HepG2 (cell line): Measurements from ENCODE around the gene UCMA. TPM values are rescaled to one million over a fixed set of nuclear protein-coding genes. Genes with fewer than 3 reads are reported as not detected.

Experiments used
- ATAC-seq: fragments of 200-7000 bp; cut with Tn5 transposase; 3 replicates; pipeline ENCODE4 v1.9.1; 2020; ENCODE audit warnings: mild to moderate bottlenecking, moderate library complexity
- BruUV-seq: library from RNA; stranded (reverse); fragments of 400-500 nt; replicated peaks from 2 replicates; lab custom pipeline; 2021; lab: Mats Ljungman, UMichigan
- CTCF ChIA-PET: fragments of 300-600 bp; formaldehyde crosslinking; extraction: SDS; loops from one replicate; lab custom pipeline; 2021; ENCODE audit warnings: low total read pairs, inconsistent platforms, low intra/inter-chr PET ratio; lab: Yijun Ruan, JAX
- POLR2A ChIA-PET: fragments of 350-600 bp; sonication (Branson Sonifier 250); formaldehyde crosslinking; loops from one replicate; lab custom pipeline; 2020; ENCODE audit warnings: antibody characterized with exemption, inconsistent platforms; lab: Yijun Ruan, JAX
- DNase-seq: peaks from one replicate; pipeline ENCODE4 v3.0.0-alpha.2; 2015; ENCODE audit warnings: low spot score
- FAIRE-seq: peaks from 3 replicates; lab custom pipeline; 2011; peaks lifted over from hg19 to GRCh38; lab: Jason Lieb, UNC
- H2AFZ ChIP-seq: one replicate; pipeline ENCODE4 v1.6.1; 2011; ENCODE audit warnings: low read length, inconsistent platforms
- H3K27ac ChIP-seq: fragments of 300-600 bp; 3 replicates; pipeline ENCODE4 v1.8.0; 2011; ENCODE audit warnings: mixed run types, mild to moderate bottlenecking, mixed read lengths, low read length, inconsistent platforms; ENCODE audit not compliant: insufficient read depth; ENCODE audit errors: extremely low read length
- H3K27me3 ChIP-seq, 2 experiments: fragments of 200-600 bp in 1 of 2; 2 replicates in 1 of 2; 3 replicates in 1 of 2; pipeline versions ENCODE4 v1.6.0 to v1.8.0; 2011; ENCODE audit warnings: low read length in 2 of 2, mild to moderate bottlenecking in 2 of 2, moderate library complexity in 2 of 2, inconsistent platforms in 1 of 2; ENCODE audit not compliant: insufficient read depth in 2 of 2, control insufficient read depth in 1 of 2
- H3K36me3 ChIP-seq, 2 experiments: fragments of 200-600 bp in 1 of 2; replicated peaks in 1 of 2; 2 replicates in 1 of 2; 3 replicates in 1 of 2; pipeline versions ENCODE4 v1.5.1 to v1.8.0; 2011; ENCODE audit warnings: low read length in 2 of 2, inconsistent platforms in 1 of 2; ENCODE audit not compliant: insufficient read depth in 2 of 2, control insufficient read depth in 1 of 2
- H3K4me1 ChIP-seq: 2 replicates; pipeline ENCODE4 v1.5.1; 2012; ENCODE audit warnings: low read length, inconsistent platforms; ENCODE audit not compliant: insufficient read depth
- H3K4me2 ChIP-seq: 2 replicates; pipeline ENCODE4 v1.6.0; 2011; ENCODE audit warnings: low read depth, low read length, inconsistent platforms
- H3K4me3 ChIP-seq, 3 experiments: fragments of 200-600 bp in 1 of 3; sonication (generic), shearing (Covaris generic) in 1 of 3; replicated peaks in 1 of 3; 2 replicates each; pipeline ENCODE4 v1.5.1; 2011 to 2016; ENCODE audit warnings: low read length in 3 of 3, inconsistent platforms in 2 of 3, low read depth in 2 of 3, mild to moderate bottlenecking in 2 of 3, control low read depth in 1 of 3, mixed read lengths in 1 of 3; ENCODE audit not compliant: insufficient read depth in 1 of 3
- H3K79me2 ChIP-seq: one replicate; pipeline ENCODE4 v1.6.1; 2011; ENCODE audit warnings: low read length, inconsistent platforms; ENCODE audit not compliant: insufficient read depth
- H3K9ac ChIP-seq: 2 replicates; pipeline ENCODE4 v1.6.0; 2011; ENCODE audit warnings: mild to moderate bottlenecking, low read depth, low read length, inconsistent platforms; ENCODE audit not compliant: insufficient read depth
- H3K9me3 ChIP-seq: 2 replicates; pipeline ENCODE4 v1.5.1; 2012; ENCODE audit warnings: mild to moderate bottlenecking, low read length
- H4K20me1 ChIP-seq: 2 replicates; pipeline ENCODE4 v1.6.0; 2011; ENCODE audit warnings: inconsistent platforms, mild to moderate bottlenecking, low read length, moderate library complexity; ENCODE audit not compliant: insufficient read depth
- GPN1 ChIP-seq: sonication (generic); formaldehyde crosslinking; IDR thresholded peaks from 2 replicates; pipeline ENCODE4 v1.5.1; 2020; ENCODE audit warnings: missing genetic modification reagents, borderline replicate concordance
- PHB2 ChIP-seq: fragments of 450-650 bp; IDR thresholded peaks from 2 replicates; pipeline ENCODE4 v1.6.1; 2018; ENCODE audit not compliant: partially characterized antibody
- RARG ChIP-seq: sonication (generic); formaldehyde crosslinking; IDR thresholded peaks from 2 replicates; pipeline ENCODE4 v1.4.0; 2020; ENCODE audit warnings: low read depth, mild to moderate bottlenecking, missing genetic modification reagents
- SETDB1 ChIP-seq: sonication (generic); formaldehyde crosslinking; IDR thresholded peaks from 2 replicates; pipeline ENCODE4 v1.5.1; 2020; ENCODE audit warnings: missing genetic modification reagents, mild to moderate bottlenecking, borderline replicate concordance
- SMAD9 ChIP-seq: sonication (generic); formaldehyde crosslinking; IDR thresholded peaks from 2 replicates; pipeline ENCODE4 v1.5.1; 2020; ENCODE audit warnings: mild to moderate bottlenecking, missing genetic modification reagents
- ZFX ChIP-seq: sonication (generic); formaldehyde crosslinking; IDR thresholded peaks from 2 replicates; pipeline ENCODE4 v1.4.0; 2020; ENCODE audit warnings: mild to moderate bottlenecking, low read depth, missing genetic modification reagents, moderate library complexity
- ZNF225 ChIP-seq: sonication (generic); formaldehyde crosslinking; IDR thresholded peaks from 2 replicates; pipeline ENCODE4 v1.4.0; 2020; ENCODE audit warnings: mild to moderate bottlenecking, missing genetic modification reagents
- ZNF335 ChIP-seq: sonication (generic); formaldehyde crosslinking; IDR thresholded peaks from 2 replicates; pipeline ENCODE4 v1.4.0; 2020; ENCODE audit warnings: missing genetic modification reagents
- ZNF598 ChIP-seq: sonication (generic); formaldehyde crosslinking; IDR thresholded peaks from 2 replicates; pipeline ENCODE4 v1.5.1; 2020; ENCODE audit warnings: mild to moderate bottlenecking, missing genetic modification reagents, borderline replicate concordance
- WGBS: methylation state at CpG from one replicate; pipeline ENCODE4 v1.1.6; 2017; ENCODE audit warnings: low lambda C conversion rate; 5-methylcytosine and 5-hydroxymethylcytosine counted together
- in situ Hi-C: cut with HindIII; loops from 2 replicates; pipeline ENCODE4 v1.10.0; 2017; ENCODE audit warnings: low pct_unique_long_range_greater_than_20kb; ENCODE audit not compliant: extremely low pct_ligation_motif_present
- intact Hi-C: fragments of 100-400 bp; cut with micrococcal nuclease; formaldehyde crosslinking; loops from one replicate; pipeline ENCODE4 v1.10.0; 2022; ENCODE audit not compliant: unreplicated experiment
- polyA plus RNA-seq, 8 experiments: library from polyadenylated mRNA; depleted of rRNA in 3 of 8; stranded (reverse) in 7 of 8; unstranded in 1 of 8; fragments of >200 nt; fragmentation: Illumina TruSeq in 4 of 8; extraction: Trizol in 4 of 8; gene quantifications; 2 replicates each; pipeline versions ENCODE4 v1.2.1 to v1.2.3, GENCODE V29; 2011 to 2016; ENCODE audit warnings: low read depth in 4 of 8, missing spikeins in 1 of 8, mixed read lengths in 1 of 8; ENCODE audit not compliant: insufficient read depth in 1 of 8
- total RNA-seq, 5 experiments: library from RNA; depleted of rRNA; stranded (reverse); fragments of >200 nt; fragmentation: Illumina TruSeq; extraction: Trizol; gene quantifications; 2 replicates each; pipeline ENCODE4 v1.2.3, GENCODE V29; 2016; ENCODE audit warnings: low read depth in 1 of 5
- TF ChIP-seq, protein P1 (sequence below): sonication (generic); formaldehyde crosslinking; IDR thresholded peaks from 2 replicates; pipeline ENCODE4 v1.9.0; 2021; ENCODE audit warnings: missing genetic modification reagents, mild to moderate bottlenecking, borderline replicate concordance

UCMA gene
- total and polyA plus RNA-seq, 2 of the 13 experiments (the other 11 are each of a cell fraction or from before 2014, with no cell fraction given) = not detected

DNA sequence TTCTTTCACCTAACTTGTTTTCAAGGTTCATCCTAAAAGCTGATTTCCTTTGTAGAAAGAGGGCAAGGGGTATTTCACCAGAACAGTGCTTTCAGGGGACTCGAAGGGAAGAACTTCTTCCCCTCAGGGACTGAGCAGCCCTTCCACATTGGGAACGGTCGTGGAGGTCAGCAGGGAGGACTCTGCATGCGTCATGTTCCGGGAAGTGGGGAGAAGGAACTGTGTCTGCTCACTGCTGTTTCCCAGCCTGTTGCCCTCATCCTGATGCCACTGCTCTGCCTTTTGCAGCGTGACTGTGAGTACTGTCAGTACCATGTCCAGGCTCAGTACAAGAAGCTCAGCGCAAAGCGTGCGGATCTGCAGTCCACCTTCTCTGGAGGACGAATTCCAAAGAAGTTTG is 45.6 kb downstream of the UCMA start:
- DNase-seq (no peak), FAIRE-seq (no peak), ATAC-seq (no peak)
- intact Hi-C loops (no loop called here), in situ Hi-C loops (no loop called here)
- Histone ChIP-seq H2AFZ (no peak overlapping the region), H3K9ac (no peak overlapping the region), H4K20me1 (no peaks in the 10 kb centered on the region), H3K4me3 (no peak overlapping the region), H3K36me3 (peaks cover 8 to 64% of the 10 kb centered on the region in 2 experiments), H3K9me3 (no peaks in the 10 kb centered on the region), H3K27ac (no peak overlapping the region), H3K4me2 (no peak overlapping the region), H3K79me2 (no peaks in the 10 kb centered on the region), H3K4me1 (no peaks in the 10 kb centered on the region), H3K27me3 (no peaks in the 10 kb centered on the region)
- no TSS peak for BruUV-seq
- WGBS = 94% methylated on average over 10 of the region's 10 CpGs
- TF ChIP-seq RARG (CRISPR knock-in tag) = no peak
- no peak for TF ChIP-seq ZNF598 (CRISPR knock-in tag)
- no peak for TF ChIP-seq ZFX (CRISPR knock-in tag)
- TF ChIP-seq PHB2 = no peak
- CTCF ChIA-PET = no interaction called here
- POLR2A ChIA-PET = no interaction called here

DNA sequence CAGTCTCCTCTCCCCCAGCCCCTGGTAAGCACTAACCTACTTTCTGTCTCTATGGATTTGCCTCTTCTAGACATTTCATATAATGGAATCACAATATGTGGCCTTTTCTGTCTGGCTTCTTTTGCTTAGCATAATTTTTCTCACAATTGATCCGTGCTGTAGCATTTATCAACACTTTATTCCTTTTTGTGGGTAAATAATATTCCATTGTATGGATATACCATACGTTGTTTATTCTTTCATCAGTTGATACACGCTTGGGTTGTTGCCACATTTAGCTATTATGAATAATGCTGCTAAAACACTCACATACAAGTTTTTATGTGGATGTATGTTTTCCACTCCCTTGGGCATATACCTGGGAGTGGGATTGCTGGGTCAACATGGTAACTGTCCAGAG is 47.0 kb downstream of the UCMA start:
- WGBS = 97% methylated on average over 3 of the region's 3 CpGs
- H3K79me2 ChIP-seq = no peaks in the 10 kb centered on the region
- H3K4me2 ChIP-seq = no peak overlapping the region
- no peaks in the 10 kb centered on the region for H3K4me1 ChIP-seq
- H3K9me3 ChIP-seq = no peaks in the 10 kb centered on the region
- no peak for ATAC-seq
- H4K20me1 ChIP-seq = no peaks in the 10 kb centered on the region
- H3K4me3 ChIP-seq = no peak overlapping the region
- no peak for FAIRE-seq
- H3K27ac ChIP-seq = no peak overlapping the region
- H3K9ac ChIP-seq = no peak overlapping the region
- intact Hi-C loops = no loop called here
- TF ChIP-seq SETDB1 (CRISPR knock-in tag) (no peak), ZNF225 (CRISPR knock-in tag) (no peak), GPN1 (no peak), SMAD9 (CRISPR knock-in tag) (no peak), ZNF335 (no peak)
- TF ChIP-seq, protein P1, sequence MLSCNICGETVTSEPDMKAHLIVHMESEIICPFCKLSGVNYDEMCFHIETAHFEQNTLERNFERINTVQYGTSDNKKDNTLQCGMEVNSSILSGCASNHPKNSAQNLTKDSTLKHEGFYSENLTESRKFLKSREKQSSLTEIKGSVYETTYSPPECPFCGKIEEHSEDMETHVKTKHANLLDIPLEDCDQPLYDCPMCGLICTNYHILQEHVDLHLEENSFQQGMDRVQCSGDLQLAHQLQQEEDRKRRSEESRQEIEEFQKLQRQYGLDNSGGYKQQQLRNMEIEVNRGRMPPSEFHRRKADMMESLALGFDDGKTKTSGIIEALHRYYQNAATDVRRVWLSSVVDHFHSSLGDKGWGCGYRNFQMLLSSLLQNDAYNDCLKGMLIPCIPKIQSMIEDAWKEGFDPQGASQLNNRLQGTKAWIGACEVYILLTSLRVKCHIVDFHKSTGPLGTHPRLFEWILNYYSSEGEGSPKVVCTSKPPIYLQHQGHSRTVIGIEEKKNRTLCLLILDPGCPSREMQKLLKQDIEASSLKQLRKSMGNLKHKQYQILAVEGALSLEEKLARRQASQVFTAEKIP = no peak
- no peak for DNase-seq
- no peaks in the 10 kb centered on the region for H3K27me3 ChIP-seq
- ChIA-PET CTCF (no interaction called here), POLR2A (no interaction called here)
- peaks cover 5 to 64% of the 10 kb centered on the region in 2 experiments for H3K36me3 ChIP-seq
- in situ Hi-C loops = no loop called here
- no TSS peak for BruUV-seq
- H2AFZ ChIP-seq = no peak overlapping the region
